T47D (cell line): ENCODE results near the gene COX14.
A peak's percentile ranks its signal among the peaks of the same experiment; 100 is the strongest.

Experiments used
- DNase-seq, 2 experiments: peaks; one replicate each; pipeline versions ENCODE4 v3.0.0 to v3.0.0-alpha.2; 2011 to 2012; ENCODE audit warnings: low read depth in 1 of 2, low spot score in 1 of 2
- JUND ChIP-seq: IDR thresholded peaks from 2 replicates; pipeline ENCODE4 v1.6.1; 2012; ENCODE audit warnings: low read depth
- in situ Hi-C: cut with HindIII; loops from 2 replicates; pipeline ENCODE4 v1.10.0; 2016; ENCODE audit warnings: low sequenced_read_pairs, low pct_unique_long_range_greater_than_20kb

COX14 gene

DNA sequence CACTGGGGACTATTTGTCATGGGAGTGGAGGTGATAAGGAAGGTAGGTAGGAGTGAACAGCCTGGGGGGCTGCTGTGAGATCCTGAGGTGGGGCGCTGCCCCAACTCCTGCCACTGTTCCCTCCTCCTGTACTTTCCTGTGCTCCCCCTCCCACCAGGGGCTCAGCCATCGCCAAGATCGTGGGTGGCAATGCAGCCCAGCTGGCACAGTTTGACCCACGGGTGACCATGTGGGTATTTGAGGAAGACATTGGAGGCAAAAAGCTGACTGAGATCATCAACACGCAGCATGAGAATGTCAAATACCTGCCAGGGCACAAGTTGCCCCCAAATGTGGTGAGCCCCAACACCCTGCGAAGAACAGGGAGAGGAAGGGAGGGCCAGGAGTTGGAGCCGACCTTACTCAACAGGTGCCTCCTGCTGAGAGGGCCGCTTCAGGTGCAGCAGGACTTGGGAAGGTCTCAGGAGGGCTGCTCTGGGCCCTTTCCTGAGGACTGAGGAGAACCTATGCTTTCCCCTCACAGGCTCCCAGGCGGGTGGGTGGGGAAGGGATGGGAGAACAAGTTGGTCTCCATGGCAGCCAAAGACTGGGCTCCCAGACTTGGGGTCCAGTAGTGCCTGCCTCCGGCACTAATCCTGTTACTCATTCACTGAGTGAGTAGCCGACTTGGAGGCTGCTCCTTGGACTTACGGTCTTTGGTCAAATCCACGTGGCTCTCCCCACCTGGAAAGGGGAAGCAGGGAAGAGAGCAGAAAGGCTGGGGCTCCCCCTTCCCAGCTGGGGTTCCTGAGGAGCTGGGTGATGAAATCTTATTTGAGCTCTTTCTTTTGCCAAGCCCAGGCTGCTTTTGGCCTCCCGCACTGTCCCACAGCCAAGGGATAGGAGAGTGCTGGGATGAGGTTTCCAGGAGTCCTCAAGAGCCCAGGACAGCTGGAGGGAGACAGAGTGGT is 7.3 kb upstream of the COX14 start:
- in situ Hi-C loops = no loop called here
- no peak for TF ChIP-seq JUND
- no peak for DNase-seq

DNA sequence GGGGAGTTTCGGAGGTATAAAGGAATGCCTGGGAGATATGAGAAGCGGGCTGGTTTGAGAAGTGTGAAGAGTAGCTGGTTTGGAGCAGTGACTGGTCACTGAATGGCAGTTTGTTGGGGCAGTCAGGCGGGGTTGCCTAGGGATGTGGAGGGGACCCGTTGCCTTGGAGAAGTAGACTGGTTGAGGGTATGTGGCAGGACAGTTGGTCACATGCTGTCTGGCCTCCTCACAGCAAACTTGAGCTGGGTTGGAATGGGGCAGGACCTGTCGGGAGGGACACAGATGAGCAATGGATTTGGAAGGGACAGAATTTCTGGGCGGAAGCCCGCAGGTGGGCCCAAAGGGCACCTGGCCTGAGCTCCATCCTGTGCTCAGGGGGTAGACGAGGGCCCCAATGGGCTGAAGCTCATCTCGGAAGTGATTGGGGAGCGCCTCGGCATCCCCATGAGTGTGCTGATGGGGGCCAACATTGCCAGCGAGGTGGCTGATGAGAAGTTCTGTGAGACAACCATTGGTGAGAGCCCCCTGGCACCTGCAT is 6.1 kb upstream of the COX14 start:
- DNase-seq = no peak
- no peak for TF ChIP-seq JUND
- in situ Hi-C loops = no loop called here

DNA sequence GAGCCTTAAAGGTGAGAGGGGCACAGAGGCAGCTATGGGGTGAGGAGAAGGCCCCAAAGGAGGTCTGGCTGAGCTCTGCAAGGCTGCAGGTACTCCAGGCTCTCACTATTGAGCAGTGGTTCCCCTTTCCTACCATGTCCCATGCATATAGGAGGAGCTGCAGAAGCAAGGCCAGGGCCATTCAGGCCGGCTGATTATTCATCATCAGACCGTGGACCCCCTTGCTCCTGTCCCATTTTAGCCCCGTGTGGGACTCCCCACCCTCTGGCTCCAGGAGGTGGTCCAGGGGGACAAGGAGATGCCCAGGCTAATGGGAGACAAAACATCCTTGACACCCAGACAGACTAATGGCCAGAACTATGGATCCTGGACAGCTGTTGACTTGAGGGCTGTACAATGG is 5.1 kb upstream of the COX14 start:
- DNase-seq = no peak
- TF ChIP-seq JUND = no peak
- in situ Hi-C loops = no loop called here

DNA sequence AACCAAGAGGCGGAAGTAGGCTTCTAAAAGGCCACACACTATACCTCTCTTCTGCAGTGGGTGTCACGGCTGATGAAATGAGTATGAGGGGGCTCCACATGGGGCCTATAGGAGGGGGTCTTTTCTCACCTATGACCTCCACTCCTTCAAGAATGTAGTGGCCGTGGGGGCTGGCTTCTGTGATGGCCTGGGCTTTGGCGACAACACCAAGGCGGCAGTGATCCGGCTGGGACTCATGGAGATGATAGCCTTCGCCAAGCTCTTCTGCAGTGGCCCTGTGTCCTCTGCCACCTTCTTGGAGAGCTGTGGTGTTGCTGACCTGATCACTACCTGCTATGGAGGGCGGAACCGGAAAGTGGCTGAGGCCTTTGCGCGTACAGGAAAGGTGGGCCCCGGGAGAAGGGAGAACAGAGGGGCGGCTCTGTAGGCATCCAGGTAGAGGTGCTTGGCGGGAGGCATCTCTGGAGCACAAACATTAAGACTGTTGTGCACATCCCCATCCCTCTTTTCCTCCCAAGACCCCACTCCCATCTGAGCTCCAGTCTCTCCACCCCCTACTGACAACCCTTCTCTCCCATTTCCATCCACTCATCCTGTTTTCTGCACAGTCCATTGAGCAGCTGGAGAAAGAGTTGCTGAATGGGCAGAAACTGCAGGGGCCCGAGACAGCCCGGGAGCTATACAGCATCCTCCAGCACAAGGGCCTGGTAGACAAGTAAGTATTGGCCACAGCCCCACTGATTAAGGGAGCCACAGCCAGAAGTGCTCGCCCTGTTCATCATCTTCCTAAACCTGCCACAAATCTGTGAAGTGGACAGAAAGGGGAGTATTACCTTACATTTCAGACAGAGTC is 4.4 kb upstream of the COX14 start:
- in situ Hi-C loops = no loop called here
- no peak for TF ChIP-seq JUND
- no peak for DNase-seq

DNA sequence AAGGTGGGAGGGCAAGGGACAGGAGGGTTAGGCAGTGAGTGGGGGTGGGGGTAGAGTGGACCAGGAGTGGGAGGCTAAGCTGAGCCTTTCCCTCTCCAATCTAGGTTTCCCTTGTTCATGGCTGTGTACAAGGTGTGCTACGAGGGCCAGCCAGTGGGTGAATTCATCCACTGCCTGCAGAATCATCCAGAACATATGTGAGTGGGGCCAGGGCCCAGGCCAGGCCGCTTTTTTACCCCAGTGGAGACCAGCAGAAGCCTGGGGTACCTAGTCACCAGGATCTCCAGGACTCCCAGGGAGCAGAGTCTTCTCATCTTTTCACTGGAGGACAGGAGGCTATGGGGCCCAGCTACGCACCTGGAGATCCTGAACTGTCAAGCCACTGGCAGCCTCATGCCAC is 2.7 kb upstream of the COX14 start:
- in situ Hi-C loops = no loop called here
- TF ChIP-seq JUND = no peak
- no peak for DNase-seq

DNA sequence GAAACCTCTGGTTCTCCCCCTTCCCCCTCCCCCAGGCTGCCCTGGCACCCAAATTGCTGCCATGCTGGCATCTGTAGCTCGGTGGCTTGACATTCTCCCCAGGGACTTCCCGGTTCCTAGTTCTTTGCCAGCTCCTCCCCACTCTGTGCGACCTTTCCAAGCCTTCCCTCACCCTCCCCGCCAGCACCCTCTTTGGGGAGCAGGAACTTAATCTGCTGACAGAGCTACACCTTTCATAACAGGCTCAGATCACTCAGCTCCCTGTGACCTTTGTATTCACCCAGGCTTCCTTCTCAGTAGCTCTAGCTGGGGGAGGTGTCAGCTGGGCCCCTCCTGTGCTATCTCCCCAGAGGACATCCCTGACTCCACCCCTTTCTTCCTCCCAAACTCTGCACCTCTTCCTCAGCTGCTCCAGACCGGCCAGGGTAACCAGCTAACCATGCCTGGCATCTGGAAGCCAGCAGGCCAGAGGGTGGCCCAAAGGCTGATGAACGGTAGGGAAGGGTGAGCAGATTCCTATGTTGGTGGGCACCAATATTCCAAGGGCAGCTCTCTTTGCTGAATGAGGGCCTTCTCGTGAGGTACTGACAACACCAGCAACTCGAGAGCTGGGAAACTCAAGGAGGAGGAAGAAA is 1.8 kb upstream of the COX14 start:
- no peak for TF ChIP-seq JUND
- peak; percentile 16 to 76 for DNase-seq
- in situ Hi-C loops = no loop called here

DNA sequence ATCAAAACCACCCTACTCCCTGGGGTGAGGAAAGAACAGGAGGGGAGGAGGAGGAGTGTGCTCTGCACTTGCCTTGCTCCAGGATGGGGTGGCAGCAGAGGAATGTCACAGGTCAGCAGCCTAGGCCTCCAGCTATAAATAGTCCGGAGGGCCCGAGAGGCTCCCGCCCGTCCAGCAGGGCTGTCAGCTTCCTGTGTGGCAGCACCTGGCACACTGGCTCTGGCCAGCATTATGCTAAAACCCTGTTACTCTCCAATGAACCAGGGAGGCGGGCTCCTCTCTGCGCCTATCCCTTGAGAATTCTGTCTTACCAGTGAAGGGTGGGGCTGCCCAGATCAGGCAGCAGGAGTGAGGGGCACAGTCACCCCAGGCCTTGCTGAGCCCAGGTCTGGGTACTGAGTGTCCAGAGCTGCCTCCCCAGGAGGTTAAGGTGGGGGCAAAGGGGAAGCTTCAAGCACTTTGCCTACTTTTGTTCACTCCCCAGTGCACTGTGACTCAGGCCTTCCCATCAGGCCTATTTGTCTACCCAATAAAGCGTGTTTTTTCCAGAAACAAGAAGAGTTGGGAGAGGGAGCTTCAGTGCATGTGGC is 1.2 kb upstream of the COX14 start:
- in situ Hi-C loops = no loop called here
- DNase-seq = peak; percentile 73 to 97
- TF ChIP-seq JUND = no peak

DNA sequence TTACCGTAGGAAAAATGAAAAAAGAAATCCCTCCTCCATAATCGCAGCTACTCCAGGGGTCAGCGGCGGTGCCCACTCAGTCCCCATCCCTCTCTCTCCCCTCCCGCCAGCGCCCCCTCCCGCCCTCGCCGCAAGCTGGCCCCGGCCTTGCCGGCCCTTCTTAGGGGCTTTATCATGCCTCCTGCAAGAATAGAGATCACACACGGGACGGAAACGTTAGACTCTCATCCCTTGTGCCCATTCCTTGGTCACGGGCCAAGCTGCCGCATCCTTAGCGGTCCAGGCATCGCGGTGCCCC is 692 bp upstream of the COX14 start:
- in situ Hi-C loops = no loop called here
- no peak for TF ChIP-seq JUND
- no peak for DNase-seq

DNA sequence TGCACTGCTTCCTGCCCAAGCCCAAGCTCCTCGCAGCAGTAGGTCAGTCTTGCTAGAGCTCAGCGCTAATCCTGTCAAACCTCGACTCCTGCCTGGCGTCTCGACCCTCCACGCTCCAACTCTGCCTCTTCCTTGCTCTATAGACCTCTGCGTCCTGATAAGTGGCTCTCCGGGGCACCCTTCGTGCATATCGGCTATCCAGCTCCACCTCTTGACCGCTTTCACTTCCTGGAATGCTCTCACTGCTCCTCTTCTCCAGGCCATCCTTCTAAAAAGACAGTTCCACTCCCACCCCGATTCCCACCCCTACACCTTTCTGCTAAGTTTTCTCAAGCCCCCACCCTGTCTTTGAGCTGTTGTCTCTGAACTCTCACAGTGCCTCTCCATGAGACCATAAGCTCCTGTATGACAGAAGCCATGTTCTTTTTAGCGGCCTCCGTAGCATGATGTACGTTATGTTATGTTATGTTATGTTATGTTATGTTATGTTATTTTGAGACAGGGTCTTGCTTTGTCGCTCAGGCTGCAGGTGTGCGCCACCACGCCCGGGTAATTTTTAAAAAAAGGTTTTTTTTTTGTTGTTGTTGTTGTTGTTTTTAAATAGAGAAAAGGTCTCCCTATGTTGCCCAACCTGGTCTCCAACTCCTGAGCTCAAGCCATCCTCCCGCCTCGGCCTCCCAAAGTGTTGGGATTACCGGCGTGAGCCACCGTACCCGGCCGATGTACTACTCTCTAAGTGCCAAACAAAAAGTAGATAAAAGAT is 601 bp downstream of the COX14 start:
- TF ChIP-seq JUND = no peak
- in situ Hi-C loops = no loop called here
- DNase-seq = no peak

DNA sequence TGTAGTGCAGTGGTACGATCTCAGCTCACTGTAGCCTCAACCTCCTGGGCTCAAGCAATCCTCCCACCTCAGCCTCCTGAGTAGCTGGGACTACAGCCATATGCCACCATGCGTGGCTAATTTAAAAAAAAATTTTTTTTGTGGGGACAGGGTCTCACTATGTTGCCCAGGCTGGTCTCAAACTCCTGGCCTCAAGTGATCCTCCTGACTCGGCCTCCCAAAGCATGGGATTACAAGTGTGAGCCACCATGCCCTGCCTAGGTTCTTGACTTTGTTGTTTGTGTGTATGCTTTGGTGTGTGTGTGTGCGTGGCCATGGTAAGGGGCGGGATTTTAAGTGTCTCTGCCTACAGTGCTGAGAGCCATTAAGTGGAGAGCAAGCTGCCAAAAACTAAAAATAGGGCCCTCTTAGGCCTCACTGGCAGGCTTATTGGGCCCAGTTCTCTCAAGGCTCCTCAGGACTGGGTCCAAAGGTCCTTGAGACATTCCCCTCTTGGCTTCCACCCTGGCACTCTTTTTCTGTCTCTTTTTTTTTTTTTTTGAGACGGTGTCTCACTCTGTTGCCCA is 5.1 kb downstream of the COX14 start:
- no peak for DNase-seq
- in situ Hi-C loops = no loop called here
- no peak for TF ChIP-seq JUND

DNA sequence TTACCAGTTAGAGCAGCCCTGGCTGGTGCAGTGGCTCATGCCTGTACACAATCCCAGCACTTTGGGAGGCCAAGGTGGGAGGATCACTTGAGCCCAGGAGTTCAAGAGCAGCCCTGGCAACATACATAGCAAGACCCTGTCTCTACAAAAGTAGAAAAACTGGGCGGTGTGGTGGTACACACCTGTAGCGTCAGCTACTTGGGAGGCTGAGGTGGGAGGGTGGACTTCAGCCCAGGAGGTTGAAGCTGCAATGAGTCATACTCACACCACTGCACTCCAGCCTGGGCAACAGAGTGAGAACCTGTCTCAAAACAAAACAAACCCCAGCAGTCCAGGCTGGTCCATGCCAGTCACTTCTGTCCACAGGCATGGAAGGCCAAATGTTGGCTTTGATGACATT is 7.4 kb downstream of the COX14 start:
- in situ Hi-C loops = no loop called here
- DNase-seq = no peak
- no peak for TF ChIP-seq JUND

DNA sequence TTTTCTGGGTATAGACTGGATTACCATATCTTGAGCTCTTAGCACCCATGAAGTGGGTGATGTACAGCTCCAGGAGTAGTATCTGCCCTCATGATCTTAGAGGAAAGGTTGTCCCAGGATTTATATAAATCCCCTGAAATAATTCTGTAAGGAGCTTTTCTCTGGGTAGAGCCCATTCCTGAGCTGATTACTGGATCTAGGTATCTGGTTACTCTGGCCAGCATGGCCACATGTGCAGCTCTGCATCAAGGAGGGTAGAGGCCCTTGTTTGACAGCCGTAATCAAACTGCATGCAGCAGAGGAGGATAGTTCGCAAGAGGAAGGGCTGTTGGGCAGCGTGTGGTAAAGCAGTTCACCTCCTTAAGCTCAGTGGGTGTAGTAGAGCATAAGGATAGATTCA is 8.5 kb downstream of the COX14 start:
- no peak for TF ChIP-seq JUND
- in situ Hi-C loops = no loop called here
- no peak for DNase-seq
